HG03378 (cell line): ENCODE measurements around the gene DNAJB11.
"Not testable (repeated sequence)": the region's sequence is repeated elsewhere in the genome, so short reads cannot be mapped to it uniquely, and the experiment has no call there.

Experiments used
- ATAC-seq: cut with Tn5 transposase; IDR thresholded peaks from one replicate; pipeline ENCODE4 v1.9.1; 2021; ENCODE audit warnings: mild to moderate bottlenecking, moderate library complexity; ENCODE audit not compliant: unreplicated experiment

Gene DNAJB11

DNA sequence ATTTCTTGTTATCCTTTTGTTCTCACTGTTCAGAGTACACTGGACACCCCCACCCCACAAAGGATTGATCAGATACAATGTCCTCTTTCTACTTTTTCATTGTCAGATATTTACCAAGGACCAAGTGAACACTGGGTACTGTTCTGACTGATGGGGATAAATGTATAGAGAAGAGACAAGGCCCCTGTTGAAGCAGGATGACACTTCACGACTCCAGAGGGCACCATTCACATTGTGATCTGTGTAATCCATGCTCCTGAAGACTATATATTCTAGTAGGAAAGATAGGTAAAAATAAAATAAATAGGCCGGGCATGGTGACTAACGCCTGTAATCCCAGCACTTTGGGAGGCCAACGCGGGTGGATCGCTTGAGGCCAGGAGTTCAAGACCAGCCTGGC is 19.1 kb upstream of the DNAJB11 start:
- no peak for ATAC-seq

DNA sequence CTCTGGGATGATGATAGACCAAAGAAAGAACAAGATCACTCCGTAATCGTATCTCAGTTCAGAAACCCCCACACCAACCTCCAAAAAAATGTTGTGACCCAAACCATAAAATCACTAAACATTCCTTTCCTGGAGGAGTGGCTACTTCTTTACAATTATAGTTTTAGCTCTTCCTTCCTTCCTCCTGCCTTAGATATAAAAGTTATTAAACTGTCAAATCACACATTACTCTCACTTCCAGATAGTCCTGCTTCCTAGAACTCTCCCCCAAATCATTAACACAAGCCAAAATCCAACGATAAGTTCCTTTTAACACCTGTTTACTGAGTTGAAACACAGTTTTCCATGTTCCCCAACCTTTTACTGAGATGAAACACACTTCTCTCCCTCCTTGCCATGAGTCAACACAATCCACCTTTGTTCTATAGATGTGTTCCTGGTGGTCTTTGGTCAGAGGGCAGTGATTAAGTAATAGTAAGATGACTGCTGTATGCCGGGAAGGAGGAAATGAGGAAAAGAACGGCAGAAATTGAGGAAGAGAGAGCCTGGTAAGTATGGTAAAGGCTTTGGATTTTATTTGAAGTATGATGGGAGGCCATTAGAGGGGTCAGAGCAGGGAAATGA is 18.0 kb upstream of the DNAJB11 start:
- ATAC-seq = no peak

DNA sequence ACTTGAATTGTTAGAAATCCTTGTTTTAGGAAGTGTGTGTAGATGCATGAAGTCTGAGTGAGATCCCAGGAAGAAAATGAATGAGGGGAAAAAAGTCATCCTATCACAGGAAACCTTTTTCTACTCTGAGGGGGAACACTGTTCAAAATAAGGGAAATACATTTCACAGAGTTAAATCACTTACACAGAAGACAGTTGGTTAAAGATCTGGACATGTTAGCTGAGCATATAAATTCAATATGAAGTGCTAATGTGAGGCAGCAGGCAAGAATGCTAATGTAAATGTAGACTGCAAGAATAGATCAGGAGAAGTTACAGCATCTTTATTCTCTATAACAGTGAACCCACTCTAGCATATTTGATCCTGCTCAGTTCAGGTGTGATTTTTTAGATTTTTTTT is 5.9 kb upstream of the DNAJB11 start:
- ATAC-seq = no peak

DNA sequence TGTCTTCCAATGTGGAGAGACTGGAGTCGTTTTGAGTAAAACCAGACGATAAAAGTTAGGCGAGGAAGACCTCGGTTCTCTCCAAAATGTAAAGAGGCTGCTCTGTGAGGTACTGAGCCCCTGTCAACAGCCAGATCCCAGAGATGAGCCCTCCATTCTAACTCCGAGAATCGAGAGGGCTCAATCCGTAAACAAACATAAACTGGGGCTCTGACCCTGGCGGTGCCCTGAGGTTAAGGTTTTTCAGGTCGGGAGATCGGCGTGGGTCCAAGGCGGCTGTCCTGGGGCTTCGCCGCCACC is 3.8 kb upstream of the DNAJB11 start:
- no peak for ATAC-seq

DNA sequence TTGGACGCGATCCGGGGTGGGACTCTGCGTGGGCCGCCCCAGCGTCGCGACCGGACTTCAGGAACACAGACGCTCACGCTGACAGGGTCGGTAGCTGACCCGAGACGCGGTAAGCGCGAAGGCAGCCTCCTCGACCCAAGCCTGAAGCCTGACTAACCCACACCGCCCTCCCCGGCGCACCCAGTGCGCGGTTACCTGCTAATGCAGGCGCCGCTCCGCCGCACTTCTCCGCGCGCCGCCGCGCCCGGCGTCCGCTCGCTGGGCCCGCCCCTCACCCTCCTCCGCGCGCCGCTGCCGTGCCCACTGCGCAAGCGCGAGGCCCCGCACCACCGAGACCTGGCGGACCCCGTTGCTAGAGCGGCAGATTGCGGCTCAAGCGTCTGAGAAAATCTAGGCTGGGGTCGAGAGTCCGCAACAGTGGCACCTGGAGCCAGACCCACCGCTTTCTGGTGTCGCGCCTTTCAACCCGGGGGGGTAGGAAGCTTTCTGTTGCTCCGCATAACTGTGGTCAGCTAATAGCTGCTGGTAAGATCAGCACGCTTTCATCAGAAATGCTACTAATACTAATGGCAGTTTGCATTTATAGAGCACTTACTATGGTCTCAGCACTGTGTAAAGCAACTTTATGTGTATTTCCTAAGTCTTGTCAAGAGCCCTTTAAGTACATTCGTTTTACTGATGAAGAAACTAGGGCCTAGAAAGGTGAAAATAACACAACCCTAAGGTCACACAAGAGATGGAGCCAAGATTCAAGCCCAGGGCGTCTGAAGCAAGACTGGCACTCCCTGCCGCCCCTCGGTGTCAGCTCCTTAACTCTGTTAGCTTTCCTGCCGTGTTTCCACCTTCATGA is 3.2 kb upstream of the DNAJB11 start, which contains the start of gene TBCCD1:
Gene TBCCD1 (minus strand): TSS at position 268 of the 850 bp plus-strand sequence. CDS start 3,010 bp downstream, outside the sequence.
- peak; percentile 34 for ATAC-seq

DNA sequence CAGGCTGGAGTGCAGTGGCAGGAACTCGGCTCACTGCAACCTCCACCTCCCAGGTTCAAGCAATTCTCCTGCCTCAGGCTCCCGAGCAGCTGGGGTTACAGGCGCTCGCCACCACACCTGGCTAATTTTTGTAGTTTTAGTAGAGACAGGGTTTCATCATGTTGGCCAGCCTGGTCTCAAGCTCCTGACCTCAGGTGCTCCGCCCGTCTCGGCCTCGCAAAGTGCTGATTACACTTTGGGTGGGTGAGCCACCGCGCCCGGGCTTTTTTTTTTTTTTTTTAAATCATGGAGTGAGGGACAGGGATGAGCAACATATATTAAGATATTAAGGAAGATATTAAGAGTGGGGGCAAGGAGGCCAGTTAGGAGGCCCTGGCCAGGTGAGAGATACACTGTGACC is 1.2 kb upstream of the DNAJB11 start:
- not testable (repeated sequence) for ATAC-seq

DNA sequence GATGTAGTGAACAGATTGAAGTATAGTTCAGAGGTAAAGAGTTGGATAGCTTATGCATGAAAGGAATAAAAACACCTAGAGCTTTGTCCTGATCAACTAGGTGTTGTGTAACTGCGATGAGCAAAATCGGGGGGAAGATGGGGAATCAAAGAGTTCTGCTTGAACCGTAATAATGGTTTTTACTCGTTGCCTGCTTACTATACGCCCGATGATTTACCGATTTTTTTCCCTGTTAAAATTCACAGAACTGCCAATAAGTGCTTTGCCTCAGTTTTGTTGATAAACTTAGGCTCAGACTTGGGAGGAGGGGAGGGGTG is 783 bp upstream of the DNAJB11 start:
- ATAC-seq = no peak

DNA sequence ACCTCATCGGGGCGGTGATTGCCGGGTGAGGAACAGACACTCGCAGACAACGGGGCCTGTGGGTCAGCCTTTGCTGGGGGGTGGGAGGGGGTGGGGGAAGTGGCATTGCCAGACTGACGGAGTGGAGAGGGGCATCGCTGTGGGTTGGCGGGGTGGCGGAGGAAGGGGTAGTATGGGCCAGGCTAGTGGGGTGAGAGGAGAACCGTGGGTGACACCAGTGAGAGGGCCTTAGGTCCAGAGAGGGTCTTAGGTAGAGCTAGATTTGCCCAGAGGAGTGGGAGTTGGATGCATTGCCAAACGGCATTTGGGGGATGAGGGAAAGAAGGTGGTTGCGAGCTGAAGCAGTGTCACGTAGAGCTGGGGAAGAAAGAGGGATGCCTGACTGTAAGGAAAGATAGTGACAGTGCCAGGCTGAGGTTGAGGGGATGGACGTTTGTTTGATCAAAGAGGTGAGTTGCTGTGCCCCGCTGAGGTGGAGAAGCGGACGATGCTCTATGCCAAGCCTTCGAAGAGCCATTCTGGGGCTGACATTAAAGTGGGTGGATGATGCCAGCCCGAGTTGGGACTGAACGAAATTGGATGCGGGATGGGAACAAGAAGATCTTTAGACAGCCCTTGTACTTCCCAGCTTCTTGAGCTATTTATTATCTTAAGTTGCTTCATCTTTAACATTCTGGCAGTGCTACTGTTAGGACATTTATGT is 572 bp downstream of the DNAJB11 start:
- no peak for ATAC-seq

DNA sequence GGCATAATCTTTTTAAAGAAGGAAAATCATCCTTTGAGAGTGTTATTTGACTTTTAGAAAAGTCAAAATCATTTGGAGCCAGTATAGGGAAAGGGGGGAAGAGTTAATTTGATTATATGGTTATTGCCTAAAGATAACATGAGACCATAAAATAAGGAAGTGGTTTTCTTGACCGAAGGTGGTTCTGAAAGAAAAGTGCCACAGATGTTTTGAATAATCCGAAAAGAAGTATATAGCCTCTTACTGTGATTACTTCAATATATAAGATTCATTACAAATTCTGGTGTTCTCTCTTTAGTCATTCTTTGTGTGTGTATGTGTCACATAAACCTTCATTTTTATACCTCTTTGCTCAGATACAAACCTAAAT is 1.1 kb downstream of the DNAJB11 start:
- no peak for ATAC-seq

DNA sequence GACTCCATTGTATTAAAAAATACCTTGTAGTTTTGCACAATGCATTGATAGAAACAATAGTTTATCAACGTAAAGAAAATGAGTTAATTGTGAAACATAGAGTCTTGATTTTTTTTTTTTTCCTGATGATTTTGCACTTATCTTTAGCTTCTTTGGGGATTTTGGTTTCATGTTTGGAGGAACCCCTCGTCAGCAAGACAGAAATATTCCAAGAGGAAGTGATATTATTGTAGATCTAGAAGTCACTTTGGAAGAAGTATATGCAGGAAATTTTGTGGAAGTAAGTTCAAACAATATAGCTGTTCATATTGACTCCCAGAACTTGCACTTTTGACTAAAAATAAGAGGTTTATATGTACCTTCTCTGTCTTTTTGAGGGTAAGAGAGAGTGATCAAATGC is 7.0 kb downstream of the DNAJB11 start:
- no peak for ATAC-seq

DNA sequence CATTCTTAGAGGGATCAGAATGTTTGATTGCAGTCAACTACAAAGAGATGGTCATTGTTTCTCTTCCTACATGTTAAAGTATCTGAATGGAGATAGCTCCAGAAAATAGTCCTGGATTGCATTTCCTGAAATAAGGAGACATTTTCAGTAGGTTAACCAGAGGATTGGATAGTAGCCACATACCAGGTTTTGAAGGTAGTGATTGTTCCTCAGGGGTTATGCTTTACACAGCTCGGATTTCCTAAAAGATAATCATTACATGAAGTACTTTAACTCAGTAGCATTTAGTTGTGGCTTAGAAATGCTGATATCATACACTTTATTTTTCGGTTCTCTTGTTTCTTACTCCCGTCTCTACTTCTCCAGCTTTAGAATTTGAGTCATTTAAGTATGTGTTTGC is 10.3 kb downstream of the DNAJB11 start:
- no peak for ATAC-seq

DNA sequence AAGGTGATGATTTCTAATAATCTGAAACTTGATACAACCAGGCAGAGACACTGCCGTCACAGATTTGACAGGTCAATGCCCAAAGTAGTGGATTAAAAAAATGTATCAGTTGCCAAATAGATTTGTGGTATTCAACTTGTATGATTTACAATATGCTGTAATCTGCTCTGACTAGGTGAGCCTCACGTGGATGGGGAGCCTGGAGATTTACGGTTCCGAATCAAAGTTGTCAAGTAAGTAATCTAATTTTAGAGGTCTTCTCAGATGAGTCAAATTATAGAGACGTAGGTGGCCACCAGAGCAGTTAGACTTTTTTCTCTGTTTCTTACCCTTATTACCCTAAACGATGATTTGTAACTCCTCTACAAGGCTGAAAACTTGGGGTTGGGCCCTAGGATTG is 12.0 kb downstream of the DNAJB11 start:
- ATAC-seq = no peak

DNA sequence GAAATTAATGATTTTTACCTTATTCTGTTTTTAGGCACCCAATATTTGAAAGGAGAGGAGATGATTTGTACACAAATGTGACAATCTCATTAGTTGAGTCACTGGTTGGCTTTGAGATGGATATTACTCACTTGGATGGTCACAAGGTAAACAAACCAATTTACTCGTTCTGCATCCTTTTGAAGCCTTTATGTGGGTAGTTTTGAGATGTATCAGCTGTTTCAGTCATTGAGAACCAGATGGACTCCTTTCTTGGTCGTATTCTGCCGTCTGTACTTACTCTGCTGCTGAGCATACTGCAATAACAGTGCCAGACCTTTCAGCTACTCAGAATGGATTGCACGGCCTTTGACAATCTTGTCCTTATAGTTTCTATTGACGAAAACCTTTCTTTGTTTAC is 13.3 kb downstream of the DNAJB11 start:
- no peak for ATAC-seq

DNA sequence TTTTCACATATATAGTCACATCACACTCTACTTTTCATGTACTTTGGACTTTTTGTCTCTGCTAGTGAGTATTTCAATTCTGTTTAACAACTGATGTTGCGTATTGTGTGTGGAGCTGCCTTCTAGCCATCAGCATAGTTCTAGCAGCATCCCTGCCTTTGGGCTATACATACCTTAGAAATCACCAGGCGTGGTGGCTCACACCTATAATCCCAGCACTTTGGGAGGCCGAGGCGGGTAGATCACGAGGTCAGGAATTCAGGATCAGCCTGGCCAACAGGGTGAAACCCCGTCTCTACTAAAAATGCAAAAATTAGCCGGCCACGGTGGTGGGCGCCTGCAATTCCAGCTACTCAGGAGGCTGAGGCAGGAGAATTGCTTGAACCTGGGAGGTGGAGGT is 15.7 kb downstream of the DNAJB11 start:
- not testable (repeated sequence) for ATAC-seq

DNA sequence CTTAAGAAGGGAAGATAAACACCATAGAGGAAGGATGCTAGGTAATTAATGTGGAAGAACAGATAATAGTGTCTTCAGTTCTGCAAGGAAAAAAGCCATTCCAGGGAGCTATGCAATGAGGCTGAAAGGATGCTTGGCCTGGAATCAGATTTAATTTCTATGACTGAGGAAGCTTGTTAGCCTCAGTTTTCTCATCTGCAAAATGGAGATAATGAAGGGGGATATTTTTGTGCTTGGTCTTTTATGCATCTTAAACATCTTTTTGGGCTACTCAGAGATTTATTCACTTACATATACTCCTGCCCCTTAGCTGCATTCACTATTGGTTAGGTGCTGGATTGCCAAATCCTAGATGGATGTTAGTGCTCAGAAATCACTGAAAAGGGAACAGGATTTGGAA is 16.7 kb downstream of the DNAJB11 start:
- ATAC-seq = no peak

DNA sequence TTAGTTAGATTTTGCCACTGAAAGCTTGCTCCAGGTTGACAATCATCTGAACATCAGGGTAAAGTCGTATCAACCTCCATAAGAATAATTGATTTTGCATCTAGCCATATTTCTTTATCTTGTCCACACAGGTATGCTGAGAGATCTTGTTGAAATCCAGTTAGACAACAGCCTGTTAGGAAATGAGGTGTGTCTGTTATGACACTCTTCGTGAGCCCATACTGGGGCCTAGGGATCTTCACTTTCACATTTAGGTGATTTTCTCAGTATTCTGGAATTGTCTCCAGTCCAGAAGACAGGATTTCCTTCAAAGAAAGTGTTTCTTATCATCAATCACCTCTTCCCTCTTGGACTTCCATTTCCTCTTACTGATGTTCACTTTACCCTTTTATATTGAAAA is 18.1 kb downstream of the DNAJB11 start:
- no peak for ATAC-seq

DNA sequence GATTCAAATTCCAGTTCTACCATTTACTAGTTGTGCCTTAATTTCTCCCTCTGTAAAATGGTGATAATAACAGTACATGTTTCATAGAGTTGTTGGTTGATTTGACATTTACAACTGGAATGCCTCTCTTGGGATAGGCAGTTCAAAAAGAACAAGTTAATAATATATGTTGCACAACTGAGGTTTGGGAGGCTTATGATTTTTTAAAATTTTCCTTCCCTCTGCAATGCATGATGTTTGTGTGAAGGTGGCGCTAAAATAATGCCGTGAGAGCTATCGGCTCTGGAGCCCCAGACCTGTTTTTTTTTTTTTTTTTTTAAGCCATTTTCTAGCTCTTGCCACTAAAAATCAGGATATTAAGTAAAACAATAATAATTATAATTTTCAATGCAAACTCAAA is 18.6 kb downstream of the DNAJB11 start:
- no peak for ATAC-seq

DNA sequence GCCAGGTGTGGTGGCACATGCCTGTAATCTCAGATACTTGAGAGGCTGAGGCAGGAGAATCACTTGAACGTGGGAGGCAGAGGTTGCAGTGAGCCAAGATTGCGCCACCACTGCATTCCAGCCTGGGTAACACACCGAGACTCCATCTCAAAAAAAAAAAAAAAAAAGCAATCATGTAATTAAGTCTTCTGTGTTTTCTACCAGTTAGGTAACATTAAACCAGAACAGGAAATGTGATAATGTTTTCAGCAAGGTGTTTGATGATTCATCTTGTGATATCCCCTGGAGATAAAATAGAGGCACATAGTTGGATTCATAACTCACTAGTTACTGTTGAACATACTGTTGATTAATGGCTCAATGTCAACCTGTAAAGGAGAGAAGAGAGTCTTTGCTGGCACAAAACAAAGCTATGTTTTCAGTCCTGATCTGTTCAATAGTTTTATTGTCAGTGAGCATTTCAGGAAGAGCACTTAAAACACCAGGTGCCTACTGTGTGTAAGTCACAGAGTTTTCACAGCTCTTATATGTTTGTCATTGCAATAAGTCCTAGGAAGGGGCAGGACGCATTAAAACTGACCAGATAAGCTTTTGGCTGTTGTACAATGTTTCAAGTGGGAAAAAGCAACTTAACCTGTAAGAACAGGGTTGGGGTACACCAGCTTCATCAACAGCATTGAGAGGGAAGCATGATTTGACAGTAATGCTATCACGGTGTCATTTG is 19.5 kb downstream of the DNAJB11 start:
- no peak for ATAC-seq

DNA sequence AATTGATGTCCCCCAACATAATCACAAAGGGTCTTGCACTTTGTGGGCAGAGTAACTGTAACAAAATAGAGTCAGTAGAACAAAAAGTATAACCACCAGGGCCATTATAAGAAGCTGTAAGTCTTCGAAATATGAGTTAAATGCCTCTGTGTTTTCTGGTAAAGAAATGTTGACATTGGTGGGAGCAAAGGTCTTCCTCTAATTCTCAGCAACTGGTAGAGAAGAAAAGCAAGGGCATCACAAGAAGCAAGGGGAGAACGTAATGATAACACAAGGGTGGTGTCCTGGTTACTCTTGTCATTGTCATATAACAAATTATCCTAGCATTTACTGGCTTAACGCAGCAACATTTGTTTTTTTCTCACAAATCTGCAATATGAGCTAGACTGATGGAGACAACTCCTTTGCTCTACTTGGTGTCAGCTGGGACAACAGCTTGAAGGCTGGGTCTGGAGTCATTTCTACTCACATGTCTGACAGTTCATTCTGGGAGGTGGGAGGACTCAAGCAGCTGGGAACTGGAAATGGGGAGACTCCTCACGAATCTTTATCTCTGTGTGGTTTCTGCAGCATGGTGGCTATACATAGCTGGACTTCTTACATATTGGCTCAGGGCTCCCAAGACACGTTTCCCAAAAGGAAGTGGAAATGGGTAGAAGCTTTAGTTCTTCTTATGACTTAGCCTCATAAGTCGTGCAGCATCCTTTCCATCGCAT is 20.2 kb downstream of the DNAJB11 start:
- ATAC-seq = no peak

DNA sequence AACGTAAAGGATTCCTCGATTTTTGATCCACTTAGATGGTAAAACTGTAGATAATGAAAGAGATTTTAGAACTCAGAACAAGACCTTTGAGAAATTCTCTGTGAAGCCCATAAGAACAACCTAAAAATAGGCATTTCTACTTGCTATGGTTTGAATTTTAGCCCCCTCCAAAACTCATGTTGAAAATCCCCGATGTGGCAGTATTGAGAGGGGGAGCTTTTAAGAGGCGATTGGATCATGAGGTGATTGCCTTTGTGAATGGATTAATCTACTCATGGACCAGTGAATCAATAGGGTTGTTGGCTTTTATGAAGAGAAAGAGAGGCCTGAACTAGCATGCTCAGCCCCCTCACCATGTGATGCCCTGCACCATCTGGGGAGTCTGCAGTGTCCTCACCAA is 22.2 kb downstream of the DNAJB11 start:
- ATAC-seq = no peak

DNA sequence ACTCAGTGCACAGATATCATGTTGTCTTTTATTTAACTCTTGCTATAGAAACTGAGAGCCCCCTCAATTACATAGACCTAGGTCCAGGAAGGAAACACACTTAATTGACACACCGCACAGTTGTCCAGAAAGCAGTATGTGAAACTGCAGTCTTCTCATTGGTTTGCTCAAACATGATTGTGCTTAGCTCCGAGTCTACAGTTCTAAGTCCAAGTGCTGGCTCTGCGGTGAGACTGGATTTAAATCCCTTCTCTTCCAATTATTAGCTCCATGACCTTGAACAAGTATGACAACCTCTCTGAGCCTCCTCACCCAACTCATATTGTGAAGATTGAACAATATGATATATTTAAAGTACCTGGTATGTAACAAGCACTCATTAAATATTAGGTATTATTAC is 23.3 kb downstream of the DNAJB11 start:
- no peak for ATAC-seq
